RWPE1 (cell line): ENCODE data around the gene LDLRAD2.

Experiments
- CTCF ChIA-PET: fragments of 350-600 bp; sonication (Branson Sonifier 250); formaldehyde crosslinking; extraction: SDS; loops from one replicate; lab custom pipeline; 2021; lab: Yijun Ruan, JAX
- POLR2A ChIA-PET: fragments of 400-600 bp; formaldehyde crosslinking; extraction: SDS; loops from one replicate; lab custom pipeline; 2020; ENCODE audit warnings: antibody characterized with exemption; ENCODE audit not compliant: low non-redundant PET; lab: Yijun Ruan, JAX
- DNase-seq: peaks from one replicate; pipeline ENCODE4 v3.0.0; 2012; ENCODE audit warnings: low spot score
- H3K27ac ChIP-seq: fragments of 450-650 bp; 2 replicates; pipeline ENCODE4 v1.5.1; 2017
- CTCF ChIP-seq: fragments of 450-650 bp; conservative IDR thresholded peaks from 2 replicates; pipeline ENCODE4 v1.5.1; 2017; ENCODE audit warnings: low read depth, mild to moderate bottlenecking

Gene LDLRAD2

GRCh38 chr1:21799730-21800129 lies 12.3 kb upstream of the LDLRAD2 start:
- DNase-seq = no peak
- no peak overlapping the region for H3K27ac ChIP-seq
- POLR2A ChIA-PET = interaction anchor here (0.6 kb wide), 1 partner anchor 15 kb away, joined by 6 read pairs; no protein-coding TSS in a partner anchor
- TF ChIP-seq CTCF = no peak
- CTCF ChIA-PET = no interaction called here

GRCh38 chr1:21801100-21801499 lies 11.0 kb upstream of the LDLRAD2 start:
- H3K27ac ChIP-seq = no peak overlapping the region
- DNase-seq = peak; percentile 77
- TF ChIP-seq CTCF = no peak
- ChIA-PET POLR2A (no interaction called here), CTCF (no interaction called here)

DNA sequence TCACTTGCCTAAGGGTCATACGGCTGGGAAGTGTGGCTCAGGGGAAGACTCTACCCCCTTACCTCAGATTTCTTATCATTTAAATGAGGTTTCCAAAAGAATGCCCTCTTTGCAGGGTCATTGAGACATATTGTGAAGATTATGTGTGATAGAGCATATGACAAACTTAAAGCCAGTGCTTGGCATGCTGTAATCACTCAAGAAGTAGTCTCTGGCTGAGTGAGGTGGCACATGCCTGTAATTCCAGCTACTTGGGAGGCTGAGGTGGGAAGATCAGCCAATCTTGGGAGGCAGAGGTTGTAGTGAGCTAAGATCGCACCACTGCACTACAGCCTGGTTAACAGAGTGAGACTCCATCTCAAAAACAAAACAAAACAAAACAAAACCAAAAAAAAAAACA lies 7.5 kb upstream of the LDLRAD2 start:
- ChIA-PET CTCF (no interaction called here), POLR2A (no interaction called here)
- H3K27ac ChIP-seq = no peak overlapping the region
- no peak for TF ChIP-seq CTCF
- no peak for DNase-seq

DNA sequence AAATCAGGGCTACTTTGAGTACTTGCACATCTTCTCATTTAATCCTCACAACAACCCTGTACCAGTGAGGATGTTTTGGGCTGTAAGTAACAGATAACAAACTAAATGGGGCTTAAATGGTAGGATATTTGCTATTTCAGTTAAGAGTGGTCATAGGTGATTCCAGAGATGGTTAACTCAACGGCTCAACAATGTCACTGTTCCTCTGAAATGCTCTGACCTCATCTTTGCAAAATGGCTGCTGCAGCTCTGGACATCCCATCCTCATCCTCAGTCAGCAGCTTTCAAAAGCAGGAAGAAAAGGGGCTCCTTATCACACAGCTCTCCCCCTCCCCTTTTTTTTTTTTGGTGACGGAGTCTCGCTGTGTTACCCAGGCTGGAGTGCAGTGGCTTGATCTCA lies 1.5 kb downstream of the LDLRAD2 start:
- POLR2A ChIA-PET = no interaction called here
- no peak for TF ChIP-seq CTCF
- CTCF ChIA-PET = no interaction called here
- no peak for DNase-seq
- no peak overlapping the region for H3K27ac ChIP-seq

- H3K27ac ChIP-seq = no peak overlapping the region
- ChIA-PET POLR2A (interaction anchor here (0.5 kb wide), 1 partner anchor 15 kb away, joined by 6 read pairs; no protein-coding TSS in a partner anchor), CTCF (interaction anchor here (0.6 kb wide), 1 partner anchor 15 kb away, joined by 3 read pairs; no protein-coding TSS in a partner anchor)
- DNase-seq = no peak
- TF ChIP-seq CTCF = 0 out of 2 replicates have a peak, but pooled peaks have one; percentile 18
These were observed 2.3 kb downstream of the LDLRAD2 start for GRCh38 chr1:21814241-21814918.

DNA sequence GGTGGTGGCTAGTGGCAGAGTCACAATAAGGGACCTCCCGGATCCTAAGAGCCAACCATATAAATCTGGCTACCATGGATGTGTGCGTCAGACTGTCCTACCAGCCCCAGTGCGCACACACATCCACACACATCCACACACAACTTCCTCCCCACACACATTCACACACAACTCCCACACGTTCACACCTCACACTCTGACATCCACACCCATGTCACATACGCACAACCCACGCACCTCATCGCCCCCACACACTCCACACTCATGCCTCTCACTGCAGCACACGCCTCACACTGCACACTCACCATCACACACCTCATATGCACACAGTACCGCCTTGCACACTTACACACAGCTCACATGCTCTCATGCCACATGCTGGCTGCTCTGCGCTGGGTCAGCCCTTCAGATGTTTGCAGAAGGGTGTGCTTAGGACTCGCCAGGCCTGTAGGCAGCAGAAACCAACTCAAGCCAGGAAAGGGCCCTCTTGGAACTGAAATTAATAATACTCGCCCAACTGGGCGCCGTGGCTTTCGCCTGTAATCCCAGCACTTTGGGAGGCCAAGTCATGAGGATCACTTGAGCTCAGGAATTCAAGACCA lies 3.0 kb downstream of the LDLRAD2 start:
- no peak overlapping the region for H3K27ac ChIP-seq
- ChIA-PET CTCF (interaction anchor here (0.6 kb wide), 1 partner anchor 14 kb away, joined by 3 read pairs; no protein-coding TSS in a partner anchor), POLR2A (no interaction called here)
- no peak for DNase-seq
- TF ChIP-seq CTCF = no peak
